Globus pallidus (tissue), 1 donor: Measurements from ENCODE around the gene FAM89A.
"Not testable (repeated sequence)": the region's sequence is repeated elsewhere in the genome, so short reads cannot be mapped to it uniquely, and the experiment has no call there.

ENCODE experiments used
- DNase-seq: peaks from one replicate; pipeline ENCODE4 v3.0.0-alpha.2; 2015; ENCODE audit warnings: low spot score

FAM89A gene

GRCh38 chr1:231029841-231030240 is 10.2 kb downstream of the FAM89A start:
- no peak for DNase-seq

- not testable (repeated sequence) for DNase-seq
These were observed 10.8 kb downstream of the FAM89A start for GRCh38 chr1:231029247-231029646.

GRCh38 chr1:231028682-231029081 is 11.4 kb downstream of the FAM89A start:
- DNase-seq, result no peak

GRCh38 chr1:231027971-231028370 is 12.1 kb downstream of the FAM89A start:
- no peak for DNase-seq

- no peak for DNase-seq
These were observed 12.7 kb downstream of the FAM89A start for GRCh38 chr1:231027136-231027925.

- DNase-seq, result no peak
These were observed 13.5 kb downstream of the FAM89A start for GRCh38 chr1:231026576-231026975.

- DNase-seq, result no peak
These were observed 16.9 kb downstream of the FAM89A start for GRCh38 chr1:231023150-231023549.

- not testable (repeated sequence) for DNase-seq
These were observed 17.5 kb downstream of the FAM89A start for GRCh38 chr1:231022543-231022942.

DNA sequence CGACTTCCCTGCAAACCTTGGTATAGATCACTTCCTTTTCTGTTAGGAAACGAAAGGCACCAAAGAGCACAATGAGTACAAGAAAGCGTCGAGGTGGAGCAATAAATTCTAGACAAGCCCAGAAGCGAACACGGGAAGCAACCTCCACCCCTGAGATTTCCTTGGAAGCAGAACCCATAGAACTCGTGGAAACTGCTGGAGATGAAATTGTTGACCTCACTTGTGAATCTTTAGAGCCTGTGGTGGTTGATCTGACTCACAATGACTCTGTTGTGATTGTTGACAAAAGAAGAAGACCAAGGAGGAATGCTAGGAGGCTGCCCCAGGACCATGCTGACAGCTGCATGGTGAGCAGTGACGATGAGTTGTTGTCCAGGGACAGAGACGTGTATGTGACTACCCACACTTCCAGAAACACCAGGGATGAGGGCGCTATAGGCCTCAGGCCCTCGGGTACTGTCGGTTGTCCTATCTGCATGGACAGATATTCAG is 18.5 kb downstream of the FAM89A start:
- DNase-seq, result no peak

GRCh38 chr1:231020816-231021215 is 19.2 kb downstream of the FAM89A start:
- no peak for DNase-seq

GRCh38 chr1:231020139-231020601 is 19.9 kb downstream of the FAM89A start:
- no peak for DNase-seq

DNA sequence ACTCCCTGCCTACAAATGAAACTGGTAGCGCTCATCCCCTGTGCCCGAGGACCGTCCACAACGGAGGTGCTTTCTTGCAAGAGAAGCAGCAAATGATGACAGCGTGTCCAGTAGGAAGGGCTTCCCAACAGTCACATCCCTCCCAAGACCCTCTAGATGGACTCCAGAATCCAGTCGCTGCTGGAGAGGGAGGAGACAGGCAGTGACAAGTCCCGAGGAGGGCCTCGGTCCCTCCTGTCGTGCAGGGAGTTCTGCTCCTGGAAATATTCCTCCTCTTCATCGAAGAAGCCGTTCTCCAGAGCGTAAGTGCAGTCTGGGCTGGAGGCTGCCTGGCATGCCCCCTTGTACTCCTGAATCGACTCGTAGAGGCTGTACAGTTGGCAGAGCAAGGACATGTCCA is 20.3 kb downstream of the FAM89A start:
- no peak for DNase-seq

DNA sequence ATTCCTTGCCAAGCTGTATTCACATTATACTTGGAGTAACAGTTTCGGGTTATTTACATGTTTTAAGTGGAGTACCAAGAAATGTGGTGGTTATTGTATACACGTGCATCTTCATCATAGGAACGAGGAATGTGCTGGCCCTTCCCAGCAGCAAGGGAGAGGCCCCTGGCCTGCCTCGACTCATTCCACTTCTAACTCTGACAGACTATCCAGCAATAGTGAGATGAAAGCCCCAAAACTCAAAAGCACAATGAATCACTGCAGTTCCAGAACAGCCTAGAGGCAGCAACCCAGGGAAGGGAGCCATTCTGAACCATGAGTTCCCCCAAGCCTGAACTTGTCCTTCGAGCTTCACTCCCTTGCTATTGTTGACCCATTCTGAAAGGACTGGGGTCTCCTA is 23.1 kb downstream of the FAM89A start:
- no peak for DNase-seq

DNA sequence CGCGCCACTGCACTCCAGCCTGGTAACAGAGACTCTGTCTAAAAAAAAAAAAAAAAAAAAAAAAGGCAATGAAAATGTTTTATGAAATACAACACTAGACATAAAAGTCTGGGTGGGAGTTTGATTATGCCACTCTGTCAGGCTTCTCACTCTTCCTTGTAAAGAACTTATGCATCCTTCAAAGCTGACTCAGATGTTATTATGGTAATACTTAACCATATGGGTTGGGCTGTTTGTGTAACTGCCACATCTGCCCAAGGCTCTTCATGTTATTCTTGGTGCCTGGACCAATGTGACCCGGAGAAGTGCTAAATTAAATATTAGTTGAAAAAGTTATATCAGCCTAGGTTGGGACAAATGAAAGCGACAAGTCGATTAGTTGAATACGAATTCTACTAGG is 23.8 kb downstream of the FAM89A start:
- no peak for DNase-seq

DNA sequence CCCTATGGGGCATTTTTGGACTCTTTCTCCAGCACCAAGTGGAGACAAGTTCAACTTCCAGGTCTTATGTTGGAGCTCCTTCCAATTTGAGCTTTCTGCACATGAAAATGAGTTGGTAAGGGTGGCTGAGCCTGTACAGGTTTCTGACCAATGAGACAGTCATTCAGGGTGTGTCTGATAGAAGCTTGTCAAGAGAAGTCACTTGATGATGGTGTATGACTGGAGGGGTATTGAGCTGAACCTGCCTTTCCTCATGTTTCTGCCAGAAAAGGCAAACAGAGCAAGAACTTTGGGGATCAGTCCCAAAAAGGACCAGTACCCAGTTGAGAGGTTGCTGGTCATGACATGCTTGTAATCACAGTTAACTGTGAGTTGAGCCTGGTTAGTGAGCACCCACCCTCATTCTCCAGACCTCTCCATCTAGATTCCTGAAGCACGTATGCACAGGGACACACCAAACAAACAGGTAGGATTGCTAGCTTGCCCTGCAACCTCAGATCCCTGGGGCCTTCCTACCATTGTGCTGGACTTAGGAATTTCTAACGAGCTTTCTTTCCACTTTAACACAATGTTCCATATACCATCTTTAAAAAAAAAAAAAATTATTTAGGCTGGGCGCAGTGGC is 26.6 kb downstream of the FAM89A start:
- no peak for DNase-seq

DNA sequence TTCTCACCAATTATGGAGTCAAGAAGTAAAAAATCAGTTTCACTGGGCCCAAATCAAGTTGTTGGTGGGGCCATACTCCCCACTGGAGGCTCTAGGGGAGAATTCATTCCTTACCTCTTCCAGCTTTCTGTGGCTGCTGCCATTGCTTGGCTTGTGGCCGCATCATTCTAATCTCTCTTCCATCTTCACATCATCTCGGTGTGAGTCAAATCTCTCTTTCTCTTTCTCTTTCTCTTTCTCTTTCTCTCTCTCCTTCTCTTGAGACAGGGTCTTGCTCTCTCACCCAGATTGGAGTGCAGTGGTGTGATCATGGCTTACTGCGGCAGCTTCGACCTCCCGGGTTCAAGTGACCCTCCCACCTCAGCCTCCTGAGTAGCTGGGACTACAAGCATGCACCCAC is 28.1 kb downstream of the FAM89A start:
- no peak for DNase-seq

GRCh38 chr1:231011360-231011759 is 28.7 kb downstream of the FAM89A start:
- no peak for DNase-seq

GRCh38 chr1:231007535-231007934 is 32.5 kb downstream of the FAM89A start:
- DNase-seq, result not testable (repeated sequence)

GRCh38 chr1:231001892-231002291 is 38.2 kb downstream of the FAM89A start:
- DNase-seq, result no peak

GRCh38 chr1:231000639-231001038 is 39.4 kb downstream of the FAM89A start:
- no peak for DNase-seq

GRCh38 chr1:231000201-231000600 is 39.9 kb downstream of the FAM89A start:
- no peak for DNase-seq

DNA sequence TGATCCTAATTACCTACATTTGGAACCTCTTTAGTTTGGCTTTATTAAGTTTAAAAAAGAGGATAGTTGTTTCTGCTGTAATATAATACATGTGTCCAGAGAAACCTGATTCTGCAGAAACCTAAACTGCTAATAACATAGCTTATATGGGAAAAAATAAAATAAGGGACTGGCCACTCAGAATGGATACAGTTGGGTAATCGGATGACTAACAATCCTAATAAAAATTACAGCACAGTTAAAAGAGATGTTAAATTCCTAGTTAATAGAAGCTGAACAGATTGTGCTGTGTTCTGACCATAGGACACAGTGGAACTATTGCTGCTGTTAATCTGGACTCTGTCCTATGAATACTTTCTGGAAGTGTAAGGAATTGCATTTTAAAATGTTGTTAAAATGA is 45.2 kb downstream of the FAM89A start:
- no peak for DNase-seq

DNA sequence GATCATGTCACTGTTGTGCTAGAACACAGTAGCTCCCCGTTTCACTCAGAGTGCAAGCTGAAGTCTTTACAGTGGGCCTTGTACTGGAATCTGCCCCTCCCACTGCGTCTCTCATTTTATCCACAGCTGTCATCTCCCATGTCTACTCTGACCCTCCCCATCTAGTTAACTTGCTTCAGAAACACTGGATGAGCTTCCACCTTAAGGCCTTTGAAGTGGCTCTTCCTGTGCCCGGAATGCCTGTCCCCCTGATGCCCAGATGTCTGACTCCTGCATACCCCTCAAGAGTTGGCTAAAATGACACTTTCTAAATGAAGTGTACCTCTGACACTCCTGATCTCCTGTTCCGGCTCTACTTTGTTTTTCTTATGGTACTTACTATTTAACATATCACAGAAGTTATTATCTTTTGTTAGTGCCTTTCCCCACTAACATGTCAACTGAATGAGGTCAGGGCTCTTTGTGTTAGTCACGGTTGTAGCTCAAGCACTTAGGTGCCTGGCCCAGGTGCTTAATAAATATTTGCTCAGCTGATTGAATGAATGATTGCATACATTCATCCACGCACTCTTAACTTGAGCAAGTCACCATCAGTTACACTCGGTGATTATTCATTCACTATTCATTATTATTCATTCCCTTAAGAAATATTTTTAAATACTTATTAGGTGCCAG is 47.8 kb downstream of the FAM89A start:
- DNase-seq, result no peak
